ENCODE data around the gene NLGN4Y.

GRCh38 chrY:14633718-14634117, 109.4 kb downstream of the NLGN4Y start:
- no peak for TF ChIP-seq CTCF (IDR thresholded peaks at IDR 0.05)
- no peak for TF ChIP-seq POLR2A (IDR thresholded peaks at IDR 0.05)
